Right lobe of liver (tissue), 6 donors: ENCODE results near the gene ATF4. TPM values are rescaled to one million over a fixed set of nuclear protein-coding genes. Genes with fewer than 3 reads are reported as not detected.

Source experiments
- ATAC-seq, 4 donors: fragments of 200-7000 bp; cut with Tn5 transposase; one replicate each; pipeline ENCODE4 v1.9.1; 2020; ENCODE audit warnings: mild to moderate bottlenecking in 4 of 4, moderate library complexity in 4 of 4
- DNase-seq, 3 donors: peaks; one replicate each; pipeline ENCODE4 v3.0.0-alpha.2; 2020
- H3K27ac ChIP-seq, 3 donors: fragments of 200-600 bp; one replicate each; pipeline ENCODE4 v1.8.0; 2022
- H3K27me3 ChIP-seq, 2 donors: fragments of 200-600 bp; one replicate each; pipeline ENCODE4 v1.8.0; 2022
- H3K36me3 ChIP-seq, 4 donors: fragments of 200-600 bp; sonication (generic) in 1 of 4; one replicate each; pipeline versions ENCODE4 v1.5.1 to v1.8.0; 2017 to 2022; ENCODE audit warnings: control low read depth in 1 of 4
- H3K4me1 ChIP-seq, 4 donors: fragments of 200-600 bp; sonication (generic) in 1 of 4; one replicate each; pipeline versions ENCODE4 v1.5.1 to v1.8.0; 2017 to 2022; ENCODE audit warnings: control low read depth in 1 of 4
- H3K4me3 ChIP-seq, 3 donors: fragments of 200-600 bp; one replicate each; pipeline ENCODE4 v1.8.0; 2022
- H3K9me3 ChIP-seq, 4 donors: fragments of 200-600 bp; sonication (generic) in 1 of 4; one replicate each; pipeline versions ENCODE4 v1.5.1 to v1.8.0; 2017 to 2022; ENCODE audit warnings: control low read depth in 1 of 4
- POLR2A ChIP-seq: fragments of 450-650 bp; IDR thresholded peaks from one replicate; pipeline ENCODE4 v1.6.1; 2017; ENCODE audit warnings: antibody characterized with exemption, mild to moderate bottlenecking
- WGBS: methylation state at CpG from one replicate; pipeline ENCODE4 v1.1.6; 2018; ENCODE audit warnings: low coverage, low lambda C conversion rate; ENCODE audit not compliant: insufficient coverage; ENCODE audit errors: missing lambda C conversion rate; 5-methylcytosine and 5-hydroxymethylcytosine counted together
- intact Hi-C, 2 donors: fragments of 100-400 bp; cut with DNase I; formaldehyde crosslinking; loops; one replicate each; pipeline versions ENCODE4 v1.11.2 to v1.14.1; 2022
- total RNA-seq, 6 experiments: library from RNA; depleted of rRNA in 2 of 6; stranded (reverse); fragments of >200 nt in 2 of 6; fragmentation: NEBNext Ultra II Directional in 3 of 6; extraction: Animal tissue kit (Norgen Biotek cat#: 25700) in 3 of 6; gene quantifications; one replicate each; pipeline versions ENCODE4 v1.1.0 to v1.2.4, GENCODE V29; 2016 to 2023
- TF ChIP-seq, protein P1 (sequence below), 4 donors: fragments of 200-600 bp in 3 of 4; fragments of 450-650 bp in 1 of 4; IDR thresholded peaks; one replicate each; pipeline versions ENCODE4 v1.5.1 to v1.8.0; 2016 to 2022; ENCODE audit warnings: antibody characterized with exemption in 4 of 4, mild to moderate bottlenecking in 2 of 4
- donor health status: DM: no; HTN: yes; CAD: no.
- donor health status: DM: no; HTN: no; CAD: no.
- donor health status: DM: no; HTN: no; CAD: no.
- donor health status: DM: no; HTN: yes; CAD: no.
- donor health status: DM: no; HTN: yes; CAD: no.

ATF4 gene
- total RNA-seq, 6 experiments from 2014 or later, result 114 to 187 (median 157) TPM

DNA sequence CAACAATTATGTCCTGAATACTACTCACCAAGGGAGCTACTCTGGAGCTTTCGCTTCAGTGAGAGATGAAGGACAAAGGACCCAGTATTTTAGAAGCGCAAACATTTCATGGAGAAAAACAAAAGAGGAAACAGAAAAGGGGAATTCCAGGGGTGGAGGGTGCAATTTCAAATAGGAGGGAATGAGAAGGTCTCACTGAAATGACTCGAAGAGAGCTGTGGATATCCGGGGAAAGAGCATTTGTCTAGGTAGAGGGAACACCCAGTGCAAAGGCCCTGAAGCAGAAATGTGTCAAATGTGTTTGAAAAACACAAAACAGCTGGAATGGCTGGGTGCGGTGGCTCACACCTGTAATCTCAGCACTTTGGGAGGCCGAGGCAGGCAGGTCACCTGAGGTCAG lies 9.8 kb downstream of the ATF4 start:
- 71% methylated on average over 6 of the region's 6 CpGs for WGBS
- intact Hi-C loops, result no loop called here
- no peak for TF ChIP-seq POLR2A
- TF ChIP-seq, protein P1, sequence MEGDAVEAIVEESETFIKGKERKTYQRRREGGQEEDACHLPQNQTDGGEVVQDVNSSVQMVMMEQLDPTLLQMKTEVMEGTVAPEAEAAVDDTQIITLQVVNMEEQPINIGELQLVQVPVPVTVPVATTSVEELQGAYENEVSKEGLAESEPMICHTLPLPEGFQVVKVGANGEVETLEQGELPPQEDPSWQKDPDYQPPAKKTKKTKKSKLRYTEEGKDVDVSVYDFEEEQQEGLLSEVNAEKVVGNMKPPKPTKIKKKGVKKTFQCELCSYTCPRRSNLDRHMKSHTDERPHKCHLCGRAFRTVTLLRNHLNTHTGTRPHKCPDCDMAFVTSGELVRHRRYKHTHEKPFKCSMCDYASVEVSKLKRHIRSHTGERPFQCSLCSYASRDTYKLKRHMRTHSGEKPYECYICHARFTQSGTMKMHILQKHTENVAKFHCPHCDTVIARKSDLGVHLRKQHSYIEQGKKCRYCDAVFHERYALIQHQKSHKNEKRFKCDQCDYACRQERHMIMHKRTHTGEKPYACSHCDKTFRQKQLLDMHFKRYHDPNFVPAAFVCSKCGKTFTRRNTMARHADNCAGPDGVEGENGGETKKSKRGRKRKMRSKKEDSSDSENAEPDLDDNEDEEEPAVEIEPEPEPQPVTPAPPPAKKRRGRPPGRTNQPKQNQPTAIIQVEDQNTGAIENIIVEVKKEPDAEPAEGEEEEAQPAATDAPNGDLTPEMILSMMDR (IDR thresholded peaks at IDR 0.05), result no peak
- DNase-seq (peak in 1 of 3 donors; percentile 20), ATAC-seq (no peak)
- H3K36me3 ChIP-seq, result peaks cover 0 to 19% (median 0%) of the 10 kb centered on the region in 4 donors
- H3K27me3 ChIP-seq, result no peaks in the 10 kb centered on the region
- no peaks in the 10 kb centered on the region for H3K9me3 ChIP-seq
- H3K27ac ChIP-seq, result no peak overlapping the region
- H3K4me1 ChIP-seq, result peaks cover 0 to 54% (median 21%) of the 10 kb centered on the region in 4 donors
- H3K4me3 ChIP-seq, result no peak overlapping the region

DNA sequence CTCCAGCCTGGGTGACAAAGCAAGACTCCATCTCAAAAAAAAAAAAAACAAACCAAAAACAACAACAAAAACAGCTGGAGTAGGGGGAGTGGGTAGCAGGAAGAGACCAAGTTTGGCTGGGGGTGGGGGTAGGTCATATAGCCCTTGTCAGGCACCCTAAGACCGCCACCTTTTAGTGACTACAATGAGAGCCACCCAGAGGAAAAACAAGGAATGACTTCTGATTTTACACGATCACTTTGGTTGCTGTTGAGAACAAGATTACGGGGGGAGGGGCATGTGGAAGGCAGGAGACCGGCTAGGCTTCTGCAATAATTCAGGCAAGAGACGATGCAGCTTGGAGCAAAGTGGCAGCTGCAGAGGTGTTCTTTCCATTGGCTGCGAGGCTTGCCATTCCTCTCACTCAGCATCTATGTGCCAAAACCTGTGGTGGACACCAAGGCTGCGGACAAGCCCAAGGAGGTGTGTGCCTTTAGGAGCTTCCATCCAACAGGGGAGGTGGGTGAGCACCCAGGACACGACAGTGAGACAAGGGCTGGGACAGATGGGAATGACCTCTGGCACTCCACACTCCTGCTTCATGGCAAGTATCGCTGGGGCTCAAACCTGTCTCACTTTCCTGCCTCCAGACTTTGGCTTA lies 10.4 kb downstream of the ATF4 start:
- DNase-seq, result peak in 1 of 3 donors; percentile 47
- TF ChIP-seq POLR2A, result no peak
- TF ChIP-seq, protein P1 (IDR thresholded peaks at IDR 0.05), result peak in 3 of 4 donors; percentile 9 to 22 (median 18)
- no peaks in the 10 kb centered on the region for H3K9me3 ChIP-seq
- peaks cover 0 to 54% (median 21%) of the 10 kb centered on the region in 4 donors for H3K4me1 ChIP-seq
- peaks cover 0 to 19% (median 0%) of the 10 kb centered on the region in 4 donors for H3K36me3 ChIP-seq
- no peak overlapping the region for H3K27ac ChIP-seq
- no peaks in the 10 kb centered on the region for H3K27me3 ChIP-seq
- no peak for ATAC-seq
- intact Hi-C loops, result no loop called here
- H3K4me3 ChIP-seq, result no peak overlapping the region
- WGBS, result 14% methylated on average over 7 of the region's 9 CpGs

DNA sequence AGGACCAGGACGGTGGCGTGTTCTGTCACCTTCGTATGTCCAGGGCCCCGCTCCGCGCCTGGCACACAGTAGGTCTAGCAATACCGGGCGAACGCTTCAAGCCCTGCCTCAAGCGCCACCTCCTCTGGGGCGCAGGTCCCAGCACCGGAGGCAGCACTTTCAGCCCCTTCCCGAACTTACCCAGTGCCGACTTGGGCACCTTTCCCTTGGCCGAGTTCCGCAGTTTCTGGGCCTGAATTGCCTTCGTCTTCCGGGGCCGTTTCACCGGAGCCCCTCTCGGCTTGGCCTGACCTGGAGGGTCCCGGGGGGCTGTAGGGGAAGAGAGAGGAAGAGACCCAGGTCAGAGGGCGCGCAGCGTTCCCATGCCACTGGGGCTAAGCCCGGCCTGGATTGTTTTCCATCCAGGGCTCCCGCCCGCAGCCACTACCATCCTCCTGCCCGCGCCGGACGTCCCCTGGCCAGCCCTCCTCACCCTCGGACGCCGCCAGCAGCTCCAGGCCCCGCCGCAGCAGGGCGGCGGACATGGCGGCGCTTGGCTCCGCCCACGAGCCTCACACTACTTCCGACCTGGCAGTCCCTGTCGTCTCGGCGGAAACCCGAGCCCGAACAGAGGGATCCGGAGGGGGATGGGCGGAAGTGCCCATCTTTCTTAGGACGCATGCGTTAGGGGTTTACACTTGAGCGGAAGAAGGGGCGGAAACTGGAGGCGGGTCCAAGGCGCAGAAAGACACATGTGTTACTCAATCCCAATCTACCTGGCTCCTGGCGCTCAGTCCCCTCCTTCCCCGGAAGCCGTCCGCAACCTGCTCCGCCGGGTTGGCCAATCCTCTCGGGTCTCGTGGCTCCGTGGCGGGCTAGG lies 12.1 kb downstream of the ATF4 start, which contains the start of gene RPS19BP1:
Gene RPS19BP1 (minus strand): TSS at position 534 of the 859 bp plus-strand sequence. CDS start 10 bp downstream, at position 524.
- TF ChIP-seq, protein P1 (IDR thresholded peaks at IDR 0.05), result no peak
- TF ChIP-seq POLR2A, result peak; percentile 80
- Histone ChIP-seq H3K4me1 (peaks cover 0 to 46% (median 19%) of the 10 kb centered on the region in 4 donors), H3K4me3 (peak within 1 kb of the TSS; percentile 75 to 100 (median 92)), H3K36me3 (peaks cover 0 to 19% (median 0%) of the 10 kb centered on the region in 4 donors), H3K27me3 (no peaks in the 10 kb centered on the region), H3K27ac (peak within 1 kb of the TSS; percentile 78 to 96 (median 81)), H3K9me3 (no peaks in the 10 kb centered on the region)
- DNase-seq, result peak; percentile 99
- WGBS, result 0% methylated on average over 21 of the region's 67 CpGs
- peak; percentile 85 to 90 (median 88) for ATAC-seq
- intact Hi-C loops, result no loop called here

DNA sequence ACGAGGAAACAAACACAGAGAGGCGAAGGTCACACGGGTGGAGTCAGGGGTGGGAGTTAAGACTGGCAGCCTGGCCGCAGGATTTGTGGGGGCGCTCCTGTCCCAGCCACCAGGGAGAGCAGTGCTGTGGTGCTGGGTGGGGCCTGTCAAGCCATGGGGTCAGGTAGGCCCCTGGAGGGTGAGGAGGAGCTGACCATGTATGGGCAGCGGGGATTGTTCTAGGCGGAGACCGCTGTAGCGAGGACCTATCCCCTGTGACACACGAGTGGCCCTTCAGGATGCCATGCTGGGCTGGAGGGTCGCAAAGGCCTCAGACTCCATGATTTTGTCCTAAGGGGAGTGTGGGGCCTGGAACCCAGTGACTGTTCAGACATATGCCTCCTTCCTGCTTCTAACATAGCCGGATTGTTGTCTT lies 13.7 kb downstream of the ATF4 start:
- H3K4me3 ChIP-seq, result no peak overlapping the region
- peaks cover 0 to 11% (median 0%) of the 10 kb centered on the region in 4 donors for H3K36me3 ChIP-seq
- TF ChIP-seq, protein P1 (IDR thresholded peaks at IDR 0.05), result no peak
- no peaks in the 10 kb centered on the region for H3K9me3 ChIP-seq
- no peak overlapping the region for H3K27ac ChIP-seq
- H3K27me3 ChIP-seq, result no peaks in the 10 kb centered on the region
- ATAC-seq, result no peak
- whole genome bisulfite sequencing, result 75% methylated on average over 7 of the region's 12 CpGs
- intact Hi-C loops, result no loop called here
- peaks cover 0 to 31% (median 10%) of the 10 kb centered on the region in 4 donors for H3K4me1 ChIP-seq
- DNase-seq, result no peak
